K562 treated with DMSO at 1 percent for 4 hours (cell line): ENCODE measurements around the gene EIF2D. TPM values are rescaled to one million over a fixed set of nuclear protein-coding genes. Genes with fewer than 3 reads are reported as not detected.

Experiments used
- total RNA-seq: library from RNA; unstranded; fragments of 300-600 nt; gene quantifications from 2 replicates; pipeline ENCODE4 v1.2.3, GENCODE V29; 2022; ENCODE audit not compliant: insufficient read depth

Gene EIF2D
- 96.2 and 97.3 TPM in 2 replicates for total RNA-seq

GRCh38 chr1:206612129-206612876, at the start of gene EIF2D:
EIF2D (minus strand) TSS chr1:206612465; CDS start chr1:206612342, 123 bp downstream.

GRCh38 chr1:206635080-206635977, 23.1 kb upstream of the EIF2D start, which contains the start of gene DYRK3:
DYRK3 (plus strand) TSS chr1:206635536; CDS start chr1:206635704, 168 bp downstream.

Other genes with a start within 250 kb of the EIF2D start
- 3.2 and 3.7 TPM in 2 replicates for gene IKBKE, start 142.0 kb downstream of the EIF2D start, total RNA-seq
- 59.0 and 66.4 TPM in 2 replicates for gene RASSF5, start 104.9 kb downstream of the EIF2D start, total RNA-seq
- 18.6 and 21.7 TPM in 2 replicates for gene DYRK3, start 23.1 kb upstream of the EIF2D start, total RNA-seq
- 93.1 and 108 TPM in 2 replicates for gene MAPKAPK2, start 72.4 kb upstream of the EIF2D start, total RNA-seq
- not detected in 2 replicates for gene IL19, start 158.3 kb upstream of the EIF2D start, total RNA-seq
- not detected in 2 replicates for gene IL10, start 160.0 kb upstream of the EIF2D start, total RNA-seq